HepG2 (cell line): ENCODE measurements around the gene ZDHHC8. TPM values are rescaled to one million over a fixed set of nuclear protein-coding genes. Genes with fewer than 3 reads are reported as not detected.

Experiments
- ATAC-seq: fragments of 200-7000 bp; cut with Tn5 transposase; 3 replicates; pipeline ENCODE4 v1.9.1; 2020; ENCODE audit warnings: mild to moderate bottlenecking, moderate library complexity
- BruUV-seq: library from RNA; stranded (reverse); fragments of 400-500 nt; replicated peaks from 2 replicates; lab custom pipeline; 2021; lab: Mats Ljungman, UMichigan
- CTCF ChIA-PET: fragments of 300-600 bp; formaldehyde crosslinking; extraction: SDS; loops from one replicate; lab custom pipeline; 2021; ENCODE audit warnings: low total read pairs, inconsistent platforms, low intra/inter-chr PET ratio; lab: Yijun Ruan, JAX
- POLR2A ChIA-PET: fragments of 350-600 bp; sonication (Branson Sonifier 250); formaldehyde crosslinking; loops from one replicate; lab custom pipeline; 2020; ENCODE audit warnings: antibody characterized with exemption, inconsistent platforms; lab: Yijun Ruan, JAX
- DNase-seq: peaks from one replicate; pipeline ENCODE4 v3.0.0-alpha.2; 2015; ENCODE audit warnings: low spot score
- FAIRE-seq: peaks from 3 replicates; lab custom pipeline; 2011; peaks lifted over from hg19 to GRCh38; lab: Jason Lieb, UNC
- H2AFZ ChIP-seq: one replicate; pipeline ENCODE4 v1.6.1; 2011; ENCODE audit warnings: low read length, inconsistent platforms
- H3K27ac ChIP-seq: fragments of 300-600 bp; 3 replicates; pipeline ENCODE4 v1.8.0; 2011; ENCODE audit warnings: mixed run types, mild to moderate bottlenecking, mixed read lengths, low read length, inconsistent platforms; ENCODE audit not compliant: insufficient read depth; ENCODE audit errors: extremely low read length
- H3K27me3 ChIP-seq, 2 experiments: fragments of 200-600 bp in 1 of 2; 2 replicates in 1 of 2; 3 replicates in 1 of 2; pipeline versions ENCODE4 v1.6.0 to v1.8.0; 2011; ENCODE audit warnings: low read length in 2 of 2, mild to moderate bottlenecking in 2 of 2, moderate library complexity in 2 of 2, inconsistent platforms in 1 of 2; ENCODE audit not compliant: insufficient read depth in 2 of 2, control insufficient read depth in 1 of 2
- H3K36me3 ChIP-seq, 2 experiments: fragments of 200-600 bp in 1 of 2; replicated peaks in 1 of 2; 2 replicates in 1 of 2; 3 replicates in 1 of 2; pipeline versions ENCODE4 v1.5.1 to v1.8.0; 2011; ENCODE audit warnings: low read length in 2 of 2, inconsistent platforms in 1 of 2; ENCODE audit not compliant: insufficient read depth in 2 of 2, control insufficient read depth in 1 of 2
- H3K4me1 ChIP-seq: 2 replicates; pipeline ENCODE4 v1.5.1; 2012; ENCODE audit warnings: low read length, inconsistent platforms; ENCODE audit not compliant: insufficient read depth
- H3K4me2 ChIP-seq: 2 replicates; pipeline ENCODE4 v1.6.0; 2011; ENCODE audit warnings: low read depth, low read length, inconsistent platforms
- H3K4me3 ChIP-seq, 3 experiments: fragments of 200-600 bp in 1 of 3; sonication (generic), shearing (Covaris generic) in 1 of 3; replicated peaks in 1 of 3; 2 replicates each; pipeline ENCODE4 v1.5.1; 2011 to 2016; ENCODE audit warnings: low read length in 3 of 3, inconsistent platforms in 2 of 3, low read depth in 2 of 3, mild to moderate bottlenecking in 2 of 3, control low read depth in 1 of 3, mixed read lengths in 1 of 3; ENCODE audit not compliant: insufficient read depth in 1 of 3
- H3K79me2 ChIP-seq: one replicate; pipeline ENCODE4 v1.6.1; 2011; ENCODE audit warnings: low read length, inconsistent platforms; ENCODE audit not compliant: insufficient read depth
- H3K9ac ChIP-seq: 2 replicates; pipeline ENCODE4 v1.6.0; 2011; ENCODE audit warnings: mild to moderate bottlenecking, low read depth, low read length, inconsistent platforms; ENCODE audit not compliant: insufficient read depth
- H3K9me3 ChIP-seq: 2 replicates; pipeline ENCODE4 v1.5.1; 2012; ENCODE audit warnings: mild to moderate bottlenecking, low read length
- H4K20me1 ChIP-seq: 2 replicates; pipeline ENCODE4 v1.6.0; 2011; ENCODE audit warnings: inconsistent platforms, mild to moderate bottlenecking, low read length, moderate library complexity; ENCODE audit not compliant: insufficient read depth
- ATF5 ChIP-seq: sonication (generic); formaldehyde crosslinking; IDR thresholded peaks from 2 replicates; pipeline ENCODE4 v1.4.0; 2020; ENCODE audit warnings: mild to moderate bottlenecking, low read depth, missing genetic modification reagents
- FOXP4 ChIP-seq: sonication (generic); formaldehyde crosslinking; IDR thresholded peaks from 2 replicates; pipeline ENCODE4 v1.4.0; 2020; ENCODE audit warnings: missing genetic modification reagents
- HES4 ChIP-seq: sonication (generic); formaldehyde crosslinking; IDR thresholded peaks from 2 replicates; pipeline ENCODE4 v1.9.0; 2021; ENCODE audit warnings: mild to moderate bottlenecking, missing genetic modification reagents, borderline replicate concordance
- MNT ChIP-seq: fragments of 450-650 bp; IDR thresholded peaks from 2 replicates; pipeline ENCODE4 v1.6.1; 2016
- MYNN ChIP-seq: sonication (generic); formaldehyde crosslinking; IDR thresholded peaks from 2 replicates; pipeline ENCODE4 v1.4.0; 2020; ENCODE audit warnings: mild to moderate bottlenecking, low read depth, missing genetic modification reagents
- POGK ChIP-seq: sonication (generic); formaldehyde crosslinking; conservative IDR thresholded peaks from 2 replicates; pipeline ENCODE4 v1.8.0; 2022; ENCODE audit warnings: mild to moderate bottlenecking, moderate library complexity, missing genetic modification reagents
- POLR2G ChIP-seq: fragments of 200-400 bp; formaldehyde crosslinking; IDR thresholded peaks from 2 replicates; pipeline ENCODE4 v1.6.1; 2018; ENCODE audit warnings: mild to moderate bottlenecking, low read depth, low read length, moderate library complexity
- PRMT3 ChIP-seq: sonication (generic); formaldehyde crosslinking; IDR thresholded peaks from 2 replicates; pipeline ENCODE4 v1.8.1; 2022; ENCODE audit warnings: low read depth, mild to moderate bottlenecking, moderate library complexity, missing genetic modification reagents, borderline replicate concordance
- SNAI1 ChIP-seq: sonication (generic); formaldehyde crosslinking; IDR thresholded peaks from 2 replicates; pipeline ENCODE4 v1.5.0; 2020; ENCODE audit warnings: mild to moderate bottlenecking, missing genetic modification reagents, borderline replicate concordance
- TOE1 ChIP-seq: sonication (generic); formaldehyde crosslinking; IDR thresholded peaks from 2 replicates; pipeline ENCODE4 v1.4.0; 2020; ENCODE audit warnings: mild to moderate bottlenecking, missing genetic modification reagents
- ZNF329 ChIP-seq: sonication (generic); formaldehyde crosslinking; IDR thresholded peaks from 2 replicates; pipeline ENCODE4 v1.9.0; 2021; ENCODE audit warnings: low read depth, mild to moderate bottlenecking, missing genetic modification reagents
- ZNF367 ChIP-seq: sonication (generic); formaldehyde crosslinking; IDR thresholded peaks from 2 replicates; pipeline ENCODE4 v1.4.0; 2020; ENCODE audit warnings: missing genetic modification reagents, borderline replicate concordance
- ZNF510 ChIP-seq: sonication (generic); formaldehyde crosslinking; IDR thresholded peaks from 2 replicates; pipeline ENCODE4 v1.4.0; 2020; ENCODE audit warnings: low read depth, mild to moderate bottlenecking, missing genetic modification reagents
- WGBS: methylation state at CpG from one replicate; pipeline ENCODE4 v1.1.6; 2017; ENCODE audit warnings: low lambda C conversion rate; 5-methylcytosine and 5-hydroxymethylcytosine counted together
- in situ Hi-C: cut with HindIII; loops from 2 replicates; pipeline ENCODE4 v1.10.0; 2017; ENCODE audit warnings: low pct_unique_long_range_greater_than_20kb; ENCODE audit not compliant: extremely low pct_ligation_motif_present
- intact Hi-C: fragments of 100-400 bp; cut with micrococcal nuclease; formaldehyde crosslinking; loops from one replicate; pipeline ENCODE4 v1.10.0; 2022; ENCODE audit not compliant: unreplicated experiment
- polyA plus RNA-seq, 8 experiments: library from polyadenylated mRNA; depleted of rRNA in 3 of 8; stranded (reverse) in 7 of 8; unstranded in 1 of 8; fragments of >200 nt; fragmentation: Illumina TruSeq in 4 of 8; extraction: Trizol in 4 of 8; gene quantifications; 2 replicates each; pipeline versions ENCODE4 v1.2.1 to v1.2.3, GENCODE V29; 2011 to 2016; ENCODE audit warnings: low read depth in 4 of 8, missing spikeins in 1 of 8, mixed read lengths in 1 of 8; ENCODE audit not compliant: insufficient read depth in 1 of 8
- total RNA-seq, 5 experiments: library from RNA; depleted of rRNA; stranded (reverse); fragments of >200 nt; fragmentation: Illumina TruSeq; extraction: Trizol; gene quantifications; 2 replicates each; pipeline ENCODE4 v1.2.3, GENCODE V29; 2016; ENCODE audit warnings: low read depth in 1 of 5

Gene ZDHHC8
- total and polyA plus RNA-seq, 2 of the 13 experiments (the other 11 are each of a cell fraction or from before 2014, with no cell fraction given): 7.5 to 21.3 TPM

- no peak for TF ChIP-seq SNAI1 (CRISPR knock-in tag)
- TF ChIP-seq FOXP4 (CRISPR knock-in tag): no peak
- no peak for TF ChIP-seq ZNF510 (CRISPR knock-in tag)
- TF ChIP-seq POGK (CRISPR knock-in tag): no peak
- TF ChIP-seq PRMT3 (CRISPR knock-in tag): no peak
- no peak for TF ChIP-seq MYNN (CRISPR knock-in tag)
Observed at GRCh38 chr22:20135806-20136602, 4.4 kb downstream of the ZDHHC8 start (continued).

- DNase-seq (no peak), FAIRE-seq (no peak), ATAC-seq (no peak)
- H2AFZ ChIP-seq: no peak overlapping the region
- peaks cover 1 to 5% of the 10 kb centered on the region in 2 experiments; a peak in 2 of 5 replicates for H3K36me3 ChIP-seq
- H3K9me3 ChIP-seq: no peaks in the 10 kb centered on the region
- H3K27me3 ChIP-seq: no peaks in the 10 kb centered on the region
- TF ChIP-seq HES4 (CRISPR knock-in tag) (no peak), POLR2G (no peak), ATF5 (no peak), MNT (peak; percentile 34; the same call in 1 of the 2 replicates), ZNF329 (no peak), ZNF367 (CRISPR knock-in tag) (no peak), TOE1 (CRISPR knock-in tag) (no peak)
- BruUV-seq: no TSS peak
- peaks cover 17% of the 10 kb centered on the region for H3K79me2 ChIP-seq
- ChIA-PET CTCF (no interaction called here), POLR2A (no interaction called here)
- in situ Hi-C loops (no loop called here), intact Hi-C loops (no loop called here)
- WGBS: 100% methylated on average over 3 of the region's 5 CpGs
- peaks cover 13% of the 10 kb centered on the region; the same call in 1 of the 2 replicates for H3K4me1 ChIP-seq
- no peak overlapping the region for H3K4me3 ChIP-seq
- H3K4me2 ChIP-seq: no peak overlapping the region
- no peak overlapping the region for H3K27ac ChIP-seq
- H4K20me1 ChIP-seq: 0 out of 2 replicates have a peak, but pooled peaks cover 6% of the 10 kb centered on the region
- no peak overlapping the region for H3K9ac ChIP-seq
Observed at GRCh38 chr22:20136603-20136873, 4.9 kb downstream of the ZDHHC8 start.
